ENCODE measurements around the gene SGPL1.

The SGPL1 gene

DNA sequence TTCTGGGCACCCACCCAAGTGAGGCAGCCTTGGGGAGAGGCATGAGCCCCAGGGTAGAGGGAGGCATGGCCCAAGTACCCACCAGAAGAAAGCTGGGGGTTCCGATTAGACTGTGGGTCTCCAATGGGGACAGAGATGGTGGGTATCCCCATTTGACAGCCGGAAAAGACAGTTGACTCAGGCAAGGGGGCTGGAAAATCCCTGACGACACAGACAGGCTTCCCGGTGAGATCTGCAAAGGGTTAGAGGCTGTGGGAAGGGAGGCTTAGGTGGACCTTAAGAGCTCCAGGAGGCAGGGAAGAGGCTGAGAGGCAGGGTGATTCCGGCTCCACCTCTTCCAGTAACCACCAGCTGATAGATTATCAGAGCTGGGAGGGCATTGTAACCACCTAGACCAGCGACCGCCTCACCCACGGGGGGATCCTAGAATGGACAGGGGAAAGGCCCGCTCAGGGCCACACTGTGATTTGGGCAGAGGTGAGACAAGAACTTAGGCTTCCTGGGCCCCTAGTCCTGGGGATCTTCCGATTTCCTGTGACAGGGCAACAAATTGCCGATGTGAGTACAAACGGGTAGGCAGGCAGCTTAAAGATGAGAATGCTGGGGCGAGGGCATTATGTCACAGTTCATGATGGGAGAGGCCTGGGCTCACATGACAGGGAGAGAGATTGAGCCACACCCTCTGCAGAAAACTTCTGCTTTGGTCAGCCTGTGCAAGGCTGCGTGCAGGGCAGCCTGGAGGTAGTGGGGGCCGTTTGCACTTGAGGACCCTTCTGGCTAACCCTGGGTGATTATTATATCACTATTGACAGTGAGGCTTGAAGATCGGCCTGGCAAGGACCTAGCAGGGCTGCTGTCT lies 36.0 kb upstream of the SGPL1 start:
- in situ Hi-C loops (cut with MboI; ENCODE audit: low sequenced_read_pairs) = no loop called here

DNA sequence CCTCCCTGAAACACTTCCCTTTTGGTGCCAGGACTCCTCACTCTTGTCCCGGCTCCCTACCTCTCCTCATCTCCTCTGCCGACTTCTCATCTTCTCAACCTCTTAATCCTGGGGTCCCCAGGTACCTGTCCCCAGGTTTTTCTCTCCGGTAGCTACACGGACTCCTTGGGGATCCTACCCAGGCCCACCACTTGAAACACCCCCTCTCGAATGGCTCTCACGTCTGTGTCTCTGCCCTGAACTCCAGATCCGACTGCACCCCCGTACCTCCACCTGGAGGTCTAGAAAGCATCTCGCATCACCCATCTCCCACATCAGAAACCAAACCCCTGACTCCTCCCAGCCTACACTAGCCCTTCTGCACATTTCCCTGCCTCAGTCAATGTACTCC lies 35.4 kb upstream of the SGPL1 start:
- in situ Hi-C loops (cut with MboI; ENCODE audit: low sequenced_read_pairs) = no loop called here

DNA sequence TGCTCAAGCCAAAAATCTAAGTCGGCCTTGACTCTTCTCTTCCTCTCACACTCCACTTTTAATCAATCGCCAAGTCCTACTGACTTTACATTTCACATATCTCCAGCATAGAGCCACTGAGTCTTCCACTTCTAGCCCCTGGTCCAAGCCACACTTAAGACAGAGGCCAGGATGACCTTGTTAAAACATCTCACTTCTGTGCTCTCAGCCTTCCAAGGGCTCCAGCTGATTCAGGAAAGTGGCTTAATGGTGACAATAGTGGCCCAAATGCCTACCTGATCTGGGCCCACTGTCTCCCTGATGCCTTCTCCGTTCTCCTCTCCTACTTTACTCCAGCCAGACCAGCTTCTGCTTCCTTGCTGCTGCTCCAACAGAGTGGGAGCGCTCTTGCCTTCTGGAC lies 35.0 kb upstream of the SGPL1 start:
- in situ Hi-C loops (cut with MboI; ENCODE audit: low sequenced_read_pairs) = no loop called here

DNA sequence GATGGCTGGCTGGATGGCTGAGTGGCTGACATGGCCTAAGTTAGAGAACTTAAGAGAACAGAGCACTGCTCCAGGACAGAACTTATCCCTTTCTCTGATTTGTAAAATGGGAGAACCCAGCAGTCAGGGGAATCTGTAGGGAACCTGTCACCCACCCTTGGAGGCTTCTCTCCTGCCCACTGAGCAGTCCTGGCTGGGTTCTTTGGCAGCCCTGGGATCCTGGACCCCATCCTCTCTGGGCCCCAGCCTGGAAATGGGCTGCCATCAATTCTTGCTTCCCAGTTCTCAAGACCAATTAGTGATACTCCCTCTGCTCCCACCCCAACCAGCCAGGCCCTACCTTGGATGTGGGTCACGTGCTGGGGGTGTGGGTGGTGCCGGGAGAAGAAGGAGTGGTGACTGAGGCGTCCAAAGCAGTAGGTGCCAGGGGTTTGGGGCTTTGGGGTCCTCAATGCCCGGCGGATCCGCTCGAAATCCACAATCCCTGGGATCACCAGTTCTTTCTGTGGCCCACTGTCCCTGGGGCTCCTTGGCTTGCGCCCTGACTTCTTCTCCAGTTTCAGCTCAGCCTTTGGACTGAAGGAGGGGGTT lies 34.2 kb upstream of the SGPL1 start:
- in situ Hi-C loops (cut with MboI; ENCODE audit: low sequenced_read_pairs) = no loop called here

DNA sequence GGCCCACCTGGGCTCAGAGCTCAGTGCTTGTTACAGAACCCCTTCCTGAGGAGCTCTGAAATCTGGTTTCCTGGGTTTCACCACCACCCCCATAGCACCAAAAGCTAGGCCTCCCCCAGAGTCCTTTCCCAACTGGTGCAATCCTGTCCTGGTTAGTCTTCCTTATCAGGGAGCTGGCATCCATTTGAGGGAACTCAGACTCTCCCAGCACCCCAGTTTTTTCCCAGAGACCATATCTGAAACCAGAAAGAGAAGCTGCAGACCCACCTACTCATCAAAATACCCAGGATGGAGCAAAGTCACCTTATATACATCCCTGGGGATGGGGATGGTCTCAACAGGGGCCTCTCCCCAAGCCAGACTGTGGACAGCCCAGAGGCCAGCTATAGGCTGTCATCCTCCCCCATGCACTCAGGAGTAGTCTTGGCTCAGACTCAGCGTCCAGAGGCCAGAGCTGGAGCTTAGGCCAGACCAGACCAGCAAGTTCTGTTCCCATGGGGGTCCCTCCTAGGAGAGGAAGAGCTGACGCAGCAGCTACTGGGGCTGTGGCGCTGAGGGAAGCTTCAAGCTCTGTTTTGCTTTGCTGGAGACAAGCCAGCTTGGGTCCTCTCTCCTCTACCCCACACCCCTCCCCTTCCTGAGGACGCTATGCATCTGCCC lies 33.5 kb upstream of the SGPL1 start:
- in situ Hi-C loops (cut with MboI; ENCODE audit: low sequenced_read_pairs) = no loop called here

DNA sequence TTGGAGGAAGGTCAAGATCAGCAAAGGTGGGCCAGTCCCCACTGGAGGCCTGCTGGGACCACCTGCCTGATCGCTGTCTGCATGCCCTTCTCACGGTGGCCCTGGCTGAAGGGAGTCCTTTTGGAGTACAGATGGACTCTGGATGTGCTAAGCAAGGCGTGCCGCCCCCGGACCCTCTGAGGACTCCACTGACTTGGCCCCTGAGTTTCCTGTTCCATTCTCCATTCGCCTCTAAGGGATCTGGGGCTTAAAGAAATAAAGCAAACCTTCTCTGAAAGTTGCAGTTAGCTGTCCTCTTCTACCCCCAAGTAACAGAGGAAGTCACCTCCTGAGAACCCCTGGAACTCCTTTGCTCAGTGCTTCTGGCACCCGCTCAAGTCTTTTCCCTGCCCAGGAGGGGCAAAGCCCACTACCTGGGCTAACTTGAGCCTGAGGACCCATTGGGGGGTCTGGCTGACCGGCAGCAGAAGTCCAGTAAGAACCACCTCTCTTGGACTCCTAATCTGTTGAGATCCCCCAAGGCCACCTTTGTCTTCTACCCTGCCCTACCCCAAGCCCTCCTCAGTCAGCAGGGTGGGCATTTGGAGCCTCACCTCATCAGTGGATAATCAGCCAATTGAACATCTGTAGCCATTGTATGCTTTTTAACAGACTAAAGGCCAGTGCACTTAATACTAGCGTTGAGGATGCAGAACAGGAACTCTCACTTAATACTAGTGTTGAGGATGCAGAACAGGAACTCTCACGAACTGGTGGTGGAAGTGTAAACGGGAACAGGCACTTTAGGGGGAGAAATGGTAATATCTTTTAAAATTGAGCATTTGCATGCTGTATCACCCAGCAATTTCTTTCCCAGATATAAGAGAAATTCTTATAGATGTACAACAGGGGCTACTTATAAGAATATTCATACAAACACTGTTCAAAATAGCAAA lies 32.7 kb upstream of the SGPL1 start:
- in situ Hi-C loops (cut with MboI; ENCODE audit: low sequenced_read_pairs) = no loop called here

DNA sequence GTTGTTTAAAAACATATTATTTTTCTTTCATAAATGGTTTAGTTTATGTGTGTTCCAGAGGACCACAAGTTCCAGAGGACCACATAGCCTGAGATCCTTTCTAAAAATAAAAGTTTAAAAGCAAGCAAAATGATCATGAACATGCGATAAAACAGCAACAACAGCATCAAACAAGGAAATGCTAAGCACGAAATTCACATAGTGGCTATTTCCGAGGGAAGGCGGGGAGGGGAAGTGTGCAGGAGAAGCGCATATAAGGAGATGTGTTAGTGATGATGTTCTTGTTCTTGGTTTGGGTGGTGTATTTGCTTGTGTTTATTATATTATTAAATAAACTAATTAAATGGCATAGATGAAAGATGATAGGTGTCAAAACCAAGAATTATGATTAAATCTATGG lies 31.7 kb upstream of the SGPL1 start:
- in situ Hi-C loops (cut with MboI; ENCODE audit: low sequenced_read_pairs) = no loop called here

DNA sequence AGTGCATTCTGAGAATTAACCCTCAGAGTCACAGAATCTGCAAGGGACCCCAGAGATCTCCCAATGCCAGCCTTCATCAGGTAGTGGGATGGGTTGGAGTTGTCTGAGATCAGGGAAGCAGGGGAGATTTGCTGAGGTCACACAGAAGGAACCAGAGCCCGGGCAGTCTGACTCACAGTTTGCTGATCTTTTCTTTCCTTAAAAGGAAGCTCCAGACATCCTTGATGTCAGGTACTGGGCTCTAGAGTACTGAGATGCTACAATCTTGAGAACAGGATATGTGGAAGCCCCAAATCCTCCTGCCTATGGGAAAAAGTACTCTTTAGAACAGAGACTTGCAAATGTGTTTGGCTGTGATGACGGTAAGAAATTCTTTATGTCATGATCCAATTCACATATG lies 31.3 kb upstream of the SGPL1 start:
- in situ Hi-C loops (cut with MboI; ENCODE audit: low sequenced_read_pairs) = no loop called here

DNA sequence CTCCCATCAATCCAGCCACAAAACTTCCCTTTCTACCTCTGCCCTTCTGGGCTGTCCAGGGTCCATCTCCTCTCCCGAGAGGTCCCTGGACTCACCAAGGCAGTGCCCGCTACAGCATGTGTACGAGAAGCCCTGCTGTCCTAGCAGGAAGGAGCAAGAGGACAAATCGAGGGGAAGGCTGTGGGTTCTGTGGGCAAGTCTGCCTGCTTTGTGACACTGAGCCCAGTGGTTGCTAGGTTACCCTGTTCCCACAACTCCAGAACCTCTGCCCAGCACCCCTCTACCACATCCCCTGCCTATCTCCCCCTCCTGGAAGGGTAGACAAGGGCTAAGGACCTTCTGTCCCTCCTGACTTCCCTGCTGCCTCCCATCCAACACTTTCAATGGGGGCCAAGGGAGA lies 30.6 kb upstream of the SGPL1 start, which contains the start of gene TBATA:
TBATA (minus strand) TSS at position 188 of the 400 bp plus-strand sequence. CDS start 1,998 bp downstream, outside the sequence.
- in situ Hi-C loops (cut with MboI; ENCODE audit: low sequenced_read_pairs) = no loop called here

DNA sequence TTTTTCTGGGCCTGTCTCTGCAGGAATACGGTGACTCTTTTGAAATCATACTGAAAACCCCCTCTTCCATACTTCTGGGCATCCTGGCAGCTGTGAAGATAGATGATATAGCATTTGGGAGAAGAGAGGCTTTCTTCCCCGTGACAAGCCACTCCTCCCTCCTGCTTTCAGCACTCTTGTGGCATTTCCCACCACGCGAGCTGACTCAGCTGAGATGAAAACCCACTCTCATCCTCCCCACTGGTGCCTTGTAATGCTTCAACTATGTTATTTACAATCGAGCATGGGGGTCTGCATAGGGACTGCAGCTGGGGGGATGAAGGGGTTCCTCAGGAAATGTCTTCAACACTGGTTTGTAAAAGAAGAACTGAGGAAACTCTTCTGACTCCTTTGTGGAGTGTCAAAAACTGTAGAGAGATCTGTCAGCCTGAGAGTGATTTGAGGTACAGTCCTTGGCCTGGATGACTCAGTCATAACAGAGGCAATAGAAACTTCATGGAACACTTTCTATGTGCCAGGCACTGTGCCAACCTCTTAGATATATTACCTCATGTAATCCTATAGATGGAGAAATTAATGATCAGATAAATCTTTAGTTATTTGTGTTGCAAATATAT lies 28.8 kb upstream of the SGPL1 start:
- in situ Hi-C loops (cut with MboI; ENCODE audit: low sequenced_read_pairs) = no loop called here

DNA sequence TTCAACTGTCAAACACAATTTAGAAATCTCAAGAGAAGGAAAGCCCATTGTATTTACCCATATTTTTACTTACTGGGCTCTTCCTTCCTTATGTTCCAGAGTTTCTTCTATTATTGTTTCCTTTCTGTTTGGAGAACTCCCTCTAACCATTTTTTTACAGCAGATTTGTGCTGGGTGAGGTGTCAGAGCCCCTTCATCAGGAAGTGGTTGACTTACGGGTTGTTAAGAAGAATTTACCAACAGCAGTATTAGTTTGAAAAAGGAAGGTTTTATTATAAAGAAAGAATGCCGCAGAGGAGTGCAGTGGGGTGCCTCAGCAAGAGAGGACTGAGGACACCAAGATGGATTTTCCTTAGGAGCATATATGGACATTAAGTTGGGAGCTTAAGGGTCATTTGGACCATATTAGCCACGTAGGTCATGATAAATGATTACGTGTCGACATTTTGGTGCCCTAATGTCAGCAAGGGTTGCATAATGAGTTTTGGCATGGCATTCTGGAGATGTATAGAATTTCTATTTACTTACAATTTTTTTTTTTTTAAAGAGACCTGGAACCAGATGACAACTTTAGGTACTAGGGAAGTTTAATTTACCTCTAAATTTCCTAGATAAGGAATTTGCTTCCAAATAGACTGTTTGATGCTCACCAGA lies 24.2 kb upstream of the SGPL1 start:
- in situ Hi-C loops (cut with MboI; ENCODE audit: low sequenced_read_pairs) = no loop called here

DNA sequence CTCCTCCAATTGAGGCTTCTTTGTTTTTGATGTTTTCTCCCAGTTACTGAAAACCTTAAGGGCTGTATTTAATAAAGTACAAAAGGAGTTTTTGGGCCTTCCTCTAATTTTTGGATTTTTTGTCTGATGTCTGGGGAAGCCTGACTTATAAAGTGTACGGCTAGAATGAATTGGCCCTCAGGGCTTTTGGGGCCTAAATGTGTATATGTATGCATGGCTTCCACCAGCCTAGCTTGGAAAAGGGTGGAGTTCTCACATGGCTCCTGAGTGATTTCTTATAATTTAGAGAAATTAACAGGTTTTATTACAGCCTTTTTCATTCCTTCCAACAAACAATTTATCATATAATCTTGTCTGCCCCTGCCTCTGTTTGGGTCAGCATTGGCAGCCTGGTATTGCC lies 20.1 kb upstream of the SGPL1 start:
- in situ Hi-C loops (cut with MboI; ENCODE audit: low sequenced_read_pairs) = no loop called here

DNA sequence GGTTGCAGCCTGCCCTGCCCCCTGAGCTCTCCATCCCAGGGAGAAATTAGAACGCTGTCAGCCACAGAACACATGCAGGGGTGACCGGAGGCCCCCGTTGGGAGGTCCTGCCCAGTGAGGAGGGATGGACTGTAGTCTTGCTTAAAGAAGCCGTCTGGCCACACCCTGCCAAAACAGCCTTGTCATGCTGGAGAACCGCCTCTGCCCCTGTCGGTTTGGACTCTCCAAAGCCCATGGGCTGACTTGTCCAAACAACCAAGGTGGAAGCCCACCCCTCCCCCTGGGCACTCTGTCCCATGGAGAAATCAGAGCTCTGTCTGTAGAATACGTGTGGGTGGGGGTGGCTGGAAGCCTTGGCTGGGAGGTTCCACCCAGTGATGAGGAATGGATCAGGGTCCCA lies 17.9 kb upstream of the SGPL1 start:
- in situ Hi-C loops (cut with MboI; ENCODE audit: low sequenced_read_pairs) = no loop called here

DNA sequence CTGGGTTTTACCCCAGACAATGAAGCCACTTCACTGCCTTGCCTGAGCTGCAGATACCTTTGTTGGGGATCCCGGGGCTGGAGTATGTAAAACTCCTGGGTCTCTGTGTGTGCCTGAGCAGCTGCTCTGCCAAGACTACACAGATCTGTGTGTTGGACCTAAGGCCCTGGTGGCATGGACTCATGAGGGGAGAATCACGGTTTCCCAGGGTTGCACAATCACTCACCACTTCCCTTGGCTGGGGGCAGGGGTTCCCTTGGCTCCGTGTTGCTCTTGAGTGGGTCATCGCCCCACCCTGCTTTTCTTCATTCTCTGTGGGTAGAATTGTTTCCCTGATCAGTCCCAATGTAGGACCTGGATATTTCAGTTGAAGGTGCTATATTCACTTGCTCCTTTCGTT lies 16.6 kb upstream of the SGPL1 start:
- in situ Hi-C loops (cut with MboI; ENCODE audit: low sequenced_read_pairs) = no loop called here

DNA sequence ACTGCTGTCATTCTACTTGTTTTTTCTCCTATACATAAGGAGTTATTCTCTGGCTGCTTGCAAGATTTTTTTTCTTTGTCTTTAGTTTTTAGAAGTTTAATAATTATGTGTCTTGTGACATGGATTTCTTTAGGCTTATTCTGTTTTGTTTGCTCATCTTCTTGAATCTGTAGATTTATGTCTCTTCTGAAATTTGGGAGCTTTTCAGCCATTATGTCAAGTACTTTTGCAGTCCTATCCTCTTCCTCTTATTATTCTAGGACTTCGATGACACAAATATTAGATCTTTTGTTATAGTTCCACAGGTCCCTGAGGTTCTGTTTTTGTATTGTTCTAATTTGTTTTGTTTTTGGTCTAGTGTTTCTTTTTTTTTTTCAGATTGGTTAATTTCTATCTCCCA lies 13.9 kb upstream of the SGPL1 start:
- in situ Hi-C loops (cut with MboI; ENCODE audit: low sequenced_read_pairs) = no loop called here

DNA sequence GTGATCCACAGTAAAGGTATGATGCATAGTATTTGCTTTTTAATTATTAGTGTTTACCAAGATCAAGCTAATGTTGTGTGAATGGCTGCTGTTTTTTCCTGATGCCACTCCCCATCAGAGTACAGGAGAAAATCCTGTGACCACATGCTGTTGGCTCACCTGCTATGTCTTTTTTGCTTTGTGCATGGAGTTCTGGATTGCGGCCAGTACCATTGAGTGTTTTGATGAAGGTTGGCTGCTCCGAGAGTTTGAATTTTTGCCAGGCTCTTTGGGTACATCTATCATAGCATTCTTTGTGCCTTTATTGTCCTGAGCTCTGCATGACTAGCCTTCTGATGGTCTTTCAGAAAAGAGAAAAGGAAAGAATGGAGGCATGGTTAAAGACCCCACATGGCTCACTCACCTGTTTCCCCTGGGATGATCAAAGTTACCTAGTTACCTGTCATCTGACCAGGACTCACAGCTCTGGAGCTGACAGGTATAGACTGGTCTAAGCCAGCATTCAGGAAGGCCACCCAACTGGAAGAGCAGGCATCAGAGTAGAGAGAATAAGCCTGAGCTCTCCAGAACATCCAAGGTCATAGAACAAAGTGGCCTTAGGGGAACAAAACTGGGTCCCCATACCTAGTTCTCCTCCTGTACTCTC lies 11.8 kb upstream of the SGPL1 start:
- in situ Hi-C loops (cut with MboI; ENCODE audit: low sequenced_read_pairs) = no loop called here

DNA sequence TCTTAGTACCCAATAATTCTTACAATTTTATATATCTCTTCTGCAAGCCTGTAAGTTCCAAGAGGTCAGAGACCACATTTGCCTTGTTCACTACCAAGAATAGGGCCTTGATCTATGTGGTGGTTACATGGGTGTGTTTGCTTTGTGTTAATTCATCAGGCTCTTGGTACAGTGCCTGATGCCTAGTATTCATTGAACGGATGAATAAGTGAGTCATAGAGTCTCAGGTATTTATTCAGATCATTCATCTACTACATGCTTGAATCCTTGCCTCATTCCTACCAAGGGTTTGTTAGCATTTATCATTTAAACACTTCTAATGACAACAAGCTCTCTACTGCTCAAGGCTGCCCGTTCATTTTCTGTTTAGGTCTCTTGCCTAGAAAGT lies 11.3 kb upstream of the SGPL1 start:
- in situ Hi-C loops (cut with MboI; ENCODE audit: low sequenced_read_pairs) = no loop called here

DNA sequence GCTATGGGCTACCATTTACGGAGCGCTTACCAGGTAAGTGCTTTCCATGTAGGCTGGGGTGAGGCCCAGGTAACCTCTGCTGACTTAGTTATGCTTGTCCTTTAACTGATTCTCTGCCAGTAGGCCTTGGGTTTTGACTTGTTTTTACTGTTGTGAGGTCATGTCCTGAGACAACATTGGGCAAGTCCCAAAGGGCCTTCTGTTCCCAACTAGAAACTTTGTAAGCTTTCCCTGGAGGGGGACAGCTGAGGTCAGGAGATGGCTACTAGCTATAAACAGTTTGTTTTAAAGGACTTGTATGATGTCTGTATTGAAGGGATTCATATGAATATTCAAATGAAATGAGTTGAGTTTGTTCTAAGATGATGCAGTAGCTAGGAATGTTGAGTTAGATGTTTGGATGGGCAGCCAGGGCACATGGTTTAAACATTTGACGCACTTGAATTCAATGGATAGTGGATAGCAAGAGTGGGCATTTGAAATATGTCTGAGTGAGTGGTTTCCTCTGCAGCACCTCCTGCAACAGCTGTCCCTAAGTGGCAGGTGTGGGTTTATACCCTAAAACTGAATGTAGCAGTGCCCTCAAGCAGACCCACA lies 10.0 kb upstream of the SGPL1 start:
- in situ Hi-C loops (cut with MboI; ENCODE audit: low sequenced_read_pairs) = no loop called here

DNA sequence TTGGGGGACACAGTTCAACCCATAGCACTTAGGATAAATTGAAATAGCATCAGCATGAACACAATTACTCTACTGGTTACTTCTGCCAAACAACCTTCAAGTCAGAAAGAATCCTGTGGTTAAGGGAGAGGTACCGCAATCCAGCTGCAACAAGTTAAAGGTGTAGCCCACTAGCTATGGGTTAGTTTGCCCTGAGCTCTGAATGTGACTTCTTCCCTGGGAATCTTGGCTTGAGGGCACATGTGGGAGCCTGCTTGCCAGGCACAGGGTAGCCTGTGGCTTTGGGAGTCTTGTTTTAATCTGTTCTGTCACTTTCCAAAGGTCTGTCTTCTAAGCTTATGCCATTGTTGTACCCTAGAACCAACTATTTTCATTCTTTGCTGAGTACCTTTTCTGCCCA lies 8.9 kb upstream of the SGPL1 start:
- in situ Hi-C loops (cut with MboI; ENCODE audit: low sequenced_read_pairs) = no loop called here
